Kidney epithelial cell (primary cell): ENCODE measurements around the gene STPG1. TPM values are rescaled to one million over a fixed set of nuclear protein-coding genes. Genes with fewer than 3 reads are reported as not detected.

Source experiments
- DNase-seq: peaks from one replicate; pipeline ENCODE4 v3.0.0-alpha.2; 2010; ENCODE audit warnings: low read depth
- H3K27me3 ChIP-seq: 2 replicates; pipeline ENCODE4 v1.6.0; 2011; ENCODE audit warnings: low read length; ENCODE audit not compliant: control insufficient read depth, insufficient read depth
- H3K36me3 ChIP-seq: 2 replicates; pipeline ENCODE4 v1.5.1; 2011; ENCODE audit warnings: low read length; ENCODE audit not compliant: control insufficient read depth, insufficient read depth
- H3K4me3 ChIP-seq: 2 replicates; pipeline ENCODE4 v1.5.1; 2011; ENCODE audit warnings: low read depth, mild to moderate bottlenecking, control low read depth, low read length
- total RNA-seq: library from RNA; depleted of rRNA; stranded (reverse); fragments of >200 nt; gene quantifications from 2 replicates; pipeline ENCODE4 v1.2.3, GENCODE V29; 2015
- TF ChIP-seq, protein P1 (sequence below): IDR thresholded peaks from 2 replicates; pipeline ENCODE4 v1.5.1; 2011; ENCODE audit warnings: mild to moderate bottlenecking, moderate library complexity, low read length, control low read depth, inconsistent platforms; ENCODE audit not compliant: insufficient read depth, poor library complexity, severe bottlenecking

Gene STPG1
- total RNA-seq, 1 donor from 2014 or later: 7.5 TPM

DNA sequence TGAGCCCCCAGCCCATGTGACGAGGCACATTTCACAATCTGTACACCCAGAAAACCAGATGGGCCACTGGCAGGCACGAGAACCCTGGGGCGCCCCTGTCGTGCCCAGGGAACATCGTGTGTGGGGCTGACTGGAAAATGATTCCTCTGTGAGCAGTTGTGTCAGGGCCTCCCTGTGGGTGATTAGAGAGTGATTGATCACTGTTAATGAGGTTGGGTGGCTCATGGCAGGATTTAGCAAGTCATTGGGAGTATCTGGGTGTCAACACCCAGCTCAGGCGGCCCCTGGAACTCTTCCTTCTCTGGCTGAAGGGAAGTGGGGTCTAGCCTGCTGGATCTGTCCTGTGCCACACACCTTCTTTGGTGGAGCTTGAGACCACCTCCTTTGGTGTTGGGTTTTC lies 88.7 kb downstream of the STPG1 start:
- TF ChIP-seq, protein P1, sequence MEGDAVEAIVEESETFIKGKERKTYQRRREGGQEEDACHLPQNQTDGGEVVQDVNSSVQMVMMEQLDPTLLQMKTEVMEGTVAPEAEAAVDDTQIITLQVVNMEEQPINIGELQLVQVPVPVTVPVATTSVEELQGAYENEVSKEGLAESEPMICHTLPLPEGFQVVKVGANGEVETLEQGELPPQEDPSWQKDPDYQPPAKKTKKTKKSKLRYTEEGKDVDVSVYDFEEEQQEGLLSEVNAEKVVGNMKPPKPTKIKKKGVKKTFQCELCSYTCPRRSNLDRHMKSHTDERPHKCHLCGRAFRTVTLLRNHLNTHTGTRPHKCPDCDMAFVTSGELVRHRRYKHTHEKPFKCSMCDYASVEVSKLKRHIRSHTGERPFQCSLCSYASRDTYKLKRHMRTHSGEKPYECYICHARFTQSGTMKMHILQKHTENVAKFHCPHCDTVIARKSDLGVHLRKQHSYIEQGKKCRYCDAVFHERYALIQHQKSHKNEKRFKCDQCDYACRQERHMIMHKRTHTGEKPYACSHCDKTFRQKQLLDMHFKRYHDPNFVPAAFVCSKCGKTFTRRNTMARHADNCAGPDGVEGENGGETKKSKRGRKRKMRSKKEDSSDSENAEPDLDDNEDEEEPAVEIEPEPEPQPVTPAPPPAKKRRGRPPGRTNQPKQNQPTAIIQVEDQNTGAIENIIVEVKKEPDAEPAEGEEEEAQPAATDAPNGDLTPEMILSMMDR: no peak
- Histone ChIP-seq H3K36me3 (no peaks in the 10 kb centered on the region), H3K27me3 (peaks cover 26% of the 10 kb centered on the region), H3K4me3 (no peak overlapping the region)
- DNase-seq: no peak

DNA sequence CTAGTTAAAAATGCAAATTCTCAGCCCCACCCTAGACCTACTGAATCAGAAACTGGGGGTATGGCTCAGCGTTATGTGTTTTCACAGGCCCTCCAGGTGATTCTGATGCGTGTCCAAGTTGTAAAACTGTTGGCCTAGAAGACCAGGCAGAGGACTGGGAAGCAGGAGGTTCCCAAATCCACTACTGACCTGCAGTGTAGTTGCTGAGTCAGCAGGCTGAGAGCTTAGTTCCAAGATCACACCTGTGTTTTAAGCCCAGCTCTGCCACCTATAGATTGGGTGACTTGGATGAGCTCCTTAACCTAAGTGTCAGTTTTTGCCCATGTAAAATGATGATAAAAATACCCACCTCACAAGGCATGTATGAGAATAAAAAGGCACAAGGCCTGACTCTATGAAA lies 90.3 kb downstream of the STPG1 start:
- no peak overlapping the region for H3K4me3 ChIP-seq
- H3K36me3 ChIP-seq: no peaks in the 10 kb centered on the region
- TF ChIP-seq, protein P1: no peak
- DNase-seq: no peak
- H3K27me3 ChIP-seq: peaks cover 17% of the 10 kb centered on the region

DNA sequence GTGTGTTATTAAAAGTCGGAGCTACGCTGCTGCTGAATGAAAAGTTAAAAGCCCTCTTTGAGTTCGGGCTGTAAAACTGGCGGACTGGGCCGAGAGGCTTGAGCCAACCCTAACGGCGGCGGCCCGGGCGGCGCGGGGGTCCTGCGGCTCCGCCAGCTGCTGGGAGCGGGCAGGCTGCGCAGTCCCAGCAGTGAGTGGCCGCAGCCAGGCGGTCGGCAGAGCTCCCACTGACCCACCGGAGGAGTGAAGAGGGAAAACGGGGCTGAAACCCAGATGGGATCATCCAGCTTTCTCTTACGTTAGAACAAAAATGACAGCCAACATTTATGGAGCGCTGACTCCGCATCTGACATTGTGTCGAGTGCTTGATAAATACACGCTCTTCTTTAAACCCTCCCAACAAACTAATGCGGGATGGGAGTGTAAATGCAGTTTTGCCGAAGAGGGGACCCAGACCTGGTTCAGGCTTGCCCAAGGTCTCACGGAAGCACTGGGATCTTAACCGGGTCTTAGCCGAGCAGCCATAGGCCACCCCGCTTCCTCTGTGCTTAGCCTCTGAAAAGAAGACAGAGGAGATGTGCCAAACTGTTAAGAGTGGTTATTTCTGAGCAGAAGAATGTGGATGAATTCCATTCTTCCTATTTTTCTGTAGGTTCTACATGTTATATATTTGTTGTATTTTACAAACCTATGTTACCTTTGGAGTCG lies 91.0 kb downstream of the STPG1 start:
- peaks cover 15% of the 10 kb centered on the region for H3K27me3 ChIP-seq
- H3K36me3 ChIP-seq: no peaks in the 10 kb centered on the region
- DNase-seq: no peak
- TF ChIP-seq, protein P1: no peak
- H3K4me3 ChIP-seq: peak overlapping the region; percentile 36

DNA sequence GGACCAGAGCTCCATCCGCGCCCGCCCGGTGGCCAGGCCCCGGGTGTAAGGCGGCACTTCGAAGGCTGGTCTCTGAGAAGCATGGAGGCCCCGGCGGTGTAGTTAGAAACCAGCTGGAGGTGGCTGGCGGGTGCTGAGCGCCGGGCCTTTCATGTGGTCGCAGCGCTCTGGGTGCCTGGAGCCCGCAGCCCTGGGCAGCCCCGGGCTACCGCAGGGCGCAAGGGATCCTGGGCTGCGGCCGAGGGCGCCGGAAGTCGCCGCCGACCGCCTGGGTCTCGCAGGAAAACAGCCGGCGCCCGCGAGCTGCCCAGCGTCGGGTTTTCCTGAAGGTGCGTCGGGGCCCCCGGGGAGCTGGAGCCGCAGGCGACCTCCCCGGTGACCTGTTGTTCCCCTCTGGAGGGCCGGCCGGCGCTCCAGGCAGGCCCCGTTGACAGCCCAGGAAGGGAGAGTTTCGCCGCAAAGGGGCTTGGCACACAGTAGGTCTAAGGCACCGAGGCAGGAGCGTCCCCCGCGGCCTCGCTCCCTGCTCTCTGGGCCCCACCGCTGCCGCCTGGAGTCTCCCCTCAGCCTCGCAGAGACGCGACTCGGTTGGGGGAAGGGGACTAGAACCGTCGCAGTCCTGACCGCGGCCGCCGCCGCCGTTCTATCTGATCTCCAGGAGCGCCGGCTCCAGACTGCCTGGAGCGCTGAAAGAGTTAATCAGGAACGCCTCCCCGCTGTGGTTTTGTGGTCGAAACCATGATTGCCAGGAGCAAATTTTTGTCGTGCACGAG lies 91.7 kb downstream of the STPG1 start:
- Histone ChIP-seq H3K36me3 (no peaks in the 10 kb centered on the region), H3K27me3 (peaks cover 15% of the 10 kb centered on the region), H3K4me3 (peak overlapping the region; percentile 36)
- TF ChIP-seq, protein P1: no peak
- DNase-seq: peak; percentile 62

DNA sequence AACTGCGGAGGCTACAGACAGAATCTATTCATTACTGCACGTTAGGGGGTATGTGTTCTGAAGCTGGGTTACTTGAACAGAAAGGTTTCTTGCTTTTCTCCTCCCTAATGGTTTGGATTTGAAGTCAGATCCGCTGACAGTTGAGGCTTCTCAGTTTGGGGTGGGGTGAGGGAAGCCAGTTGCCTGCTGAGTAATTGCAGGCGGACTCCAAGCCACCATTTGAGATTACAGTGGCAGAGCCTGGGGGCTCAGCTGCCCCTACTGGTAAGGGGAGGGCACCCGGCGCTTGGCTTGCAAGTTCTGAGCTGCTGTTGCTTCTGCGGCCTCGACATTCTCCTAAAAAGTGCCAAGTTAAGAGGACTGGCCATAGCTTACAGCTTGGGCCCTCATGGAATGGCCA lies 92.5 kb downstream of the STPG1 start:
- peaks cover 15% of the 10 kb centered on the region for H3K27me3 ChIP-seq
- TF ChIP-seq, protein P1: no peak
- DNase-seq: no peak
- H3K4me3 ChIP-seq: no peak overlapping the region
- no peaks in the 10 kb centered on the region for H3K36me3 ChIP-seq
